GM12873 (cell line): ENCODE results near the gene CCDC88A.

Source experiments
- TF ChIP-seq, protein P1 (sequence below): IDR thresholded peaks from 2 replicates; pipeline ENCODE4 v1.5.1; 2012; ENCODE audit warnings: low read depth, mild to moderate bottlenecking, moderate library complexity, low read length, control low read depth; ENCODE audit not compliant: insufficient read depth; ENCODE audit errors: missing control alignments

Gene CCDC88A

DNA sequence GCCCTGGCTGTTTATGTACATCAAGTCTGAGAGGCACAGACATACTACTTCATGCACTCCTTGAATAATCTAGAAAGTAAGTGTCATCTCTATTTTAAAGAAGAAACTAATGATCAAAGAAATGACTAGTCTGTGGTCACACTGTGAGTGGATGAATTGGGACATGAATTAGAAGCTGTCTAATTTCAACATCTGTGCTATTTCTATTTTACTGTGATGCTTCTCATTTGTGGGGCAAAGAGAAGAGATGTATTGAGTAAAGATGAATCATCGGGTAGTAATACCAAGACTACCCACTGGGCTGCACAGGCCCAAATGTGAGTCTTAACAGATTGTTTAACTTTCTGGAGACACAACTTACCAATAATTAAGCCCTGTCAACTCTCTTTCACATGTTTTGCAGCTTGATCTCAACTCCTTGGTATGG, 108.2 kb downstream of the CCDC88A start:
- TF ChIP-seq, protein P1, sequence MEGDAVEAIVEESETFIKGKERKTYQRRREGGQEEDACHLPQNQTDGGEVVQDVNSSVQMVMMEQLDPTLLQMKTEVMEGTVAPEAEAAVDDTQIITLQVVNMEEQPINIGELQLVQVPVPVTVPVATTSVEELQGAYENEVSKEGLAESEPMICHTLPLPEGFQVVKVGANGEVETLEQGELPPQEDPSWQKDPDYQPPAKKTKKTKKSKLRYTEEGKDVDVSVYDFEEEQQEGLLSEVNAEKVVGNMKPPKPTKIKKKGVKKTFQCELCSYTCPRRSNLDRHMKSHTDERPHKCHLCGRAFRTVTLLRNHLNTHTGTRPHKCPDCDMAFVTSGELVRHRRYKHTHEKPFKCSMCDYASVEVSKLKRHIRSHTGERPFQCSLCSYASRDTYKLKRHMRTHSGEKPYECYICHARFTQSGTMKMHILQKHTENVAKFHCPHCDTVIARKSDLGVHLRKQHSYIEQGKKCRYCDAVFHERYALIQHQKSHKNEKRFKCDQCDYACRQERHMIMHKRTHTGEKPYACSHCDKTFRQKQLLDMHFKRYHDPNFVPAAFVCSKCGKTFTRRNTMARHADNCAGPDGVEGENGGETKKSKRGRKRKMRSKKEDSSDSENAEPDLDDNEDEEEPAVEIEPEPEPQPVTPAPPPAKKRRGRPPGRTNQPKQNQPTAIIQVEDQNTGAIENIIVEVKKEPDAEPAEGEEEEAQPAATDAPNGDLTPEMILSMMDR = peak; percentile 57

DNA sequence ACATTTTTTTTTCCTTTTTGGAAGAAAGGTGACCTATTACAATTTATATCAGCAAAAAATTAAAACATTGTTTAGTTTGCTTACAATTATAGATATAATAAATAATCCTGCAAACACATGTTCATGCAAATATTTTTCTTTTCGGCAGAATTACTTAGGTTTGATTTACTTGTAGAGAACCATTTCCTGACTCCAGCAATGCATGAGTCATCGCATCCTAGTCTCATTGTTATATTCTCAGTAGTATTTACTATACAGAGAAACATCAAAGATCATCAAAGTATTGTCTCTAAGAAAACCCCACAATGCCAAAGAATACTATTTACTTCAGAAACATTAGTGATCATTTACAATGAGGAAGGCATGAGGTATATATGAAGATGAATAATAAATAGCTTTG, 110.2 kb downstream of the CCDC88A start:
- TF ChIP-seq, protein P1 = no peak

DNA sequence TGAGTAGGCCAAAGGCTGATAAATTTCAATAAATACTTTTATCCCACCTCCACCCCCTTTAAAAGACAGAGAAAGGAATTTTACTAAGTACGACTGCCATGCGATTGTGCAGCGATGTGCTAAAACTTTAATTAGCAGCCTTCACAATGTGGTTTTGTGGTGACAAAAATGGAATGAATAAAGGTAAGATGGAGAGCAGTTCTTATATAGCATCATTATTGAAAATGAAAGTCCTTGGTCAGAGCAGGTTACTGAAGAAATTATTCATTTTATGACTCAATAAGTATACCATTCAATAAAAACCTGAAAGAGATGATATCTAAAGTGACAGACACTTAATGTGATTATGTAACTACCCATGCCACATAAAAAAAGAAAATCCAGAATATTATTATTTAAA, 117.4 kb downstream of the CCDC88A start:
- TF ChIP-seq, protein P1 = no peak

DNA sequence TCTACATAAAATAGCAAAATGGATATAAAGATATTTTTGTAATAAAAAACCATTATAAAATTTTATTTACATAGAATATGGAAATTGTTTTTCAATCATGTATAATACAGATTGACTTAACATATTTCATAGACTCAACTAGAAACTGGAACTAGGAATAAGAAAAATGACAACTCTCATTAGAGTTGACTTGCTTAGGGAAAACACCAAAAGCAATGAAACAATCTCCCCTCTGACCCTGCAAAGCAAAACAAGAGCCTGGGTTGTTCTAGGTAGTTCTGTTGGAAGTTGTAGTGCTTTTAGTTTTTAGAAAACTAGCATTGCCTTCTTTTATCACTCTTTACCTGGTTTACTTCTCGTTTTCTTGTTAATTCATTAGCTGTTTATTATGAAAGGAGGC, 118.4 kb downstream of the CCDC88A start:
- TF ChIP-seq, protein P1 = no peak

DNA sequence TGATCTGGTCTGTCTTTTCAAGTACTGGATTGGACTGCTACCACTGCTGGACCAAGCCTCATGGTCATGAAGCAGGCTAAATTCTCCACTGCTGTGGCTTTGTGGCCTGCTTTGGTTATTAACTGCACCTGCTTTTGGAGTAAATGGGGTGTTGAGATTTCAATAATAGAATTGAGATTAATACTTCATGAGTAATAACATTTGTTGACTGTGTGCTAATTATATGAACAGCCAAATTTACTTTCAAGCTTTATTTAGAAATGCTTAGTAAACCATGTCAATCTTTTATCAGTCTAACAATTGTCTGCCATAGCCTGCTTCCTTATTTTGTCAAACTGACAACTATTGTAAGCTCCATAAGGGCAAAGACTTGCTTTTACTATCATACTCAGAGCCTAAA, 123.3 kb downstream of the CCDC88A start:
- TF ChIP-seq, protein P1 = no peak

DNA sequence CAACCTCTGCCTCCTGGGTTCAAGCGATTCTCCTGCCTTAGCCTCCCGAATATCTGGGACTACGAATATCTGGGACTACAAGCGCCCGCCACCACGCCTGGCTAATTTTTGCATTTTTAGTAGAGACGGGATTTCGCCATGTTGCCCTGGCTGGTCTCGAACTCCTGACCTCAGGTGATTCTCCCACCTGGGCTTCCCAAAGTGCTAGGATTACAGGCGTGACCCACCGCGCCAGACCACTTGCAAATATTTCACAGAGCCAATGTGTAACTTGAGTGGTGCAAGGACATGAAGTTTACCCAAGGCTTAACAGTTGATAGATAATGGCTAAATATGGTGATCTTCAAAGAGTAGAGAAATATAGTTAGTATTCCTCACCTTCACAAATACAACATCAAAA, 136.6 kb downstream of the CCDC88A start:
- TF ChIP-seq, protein P1 = no peak

DNA sequence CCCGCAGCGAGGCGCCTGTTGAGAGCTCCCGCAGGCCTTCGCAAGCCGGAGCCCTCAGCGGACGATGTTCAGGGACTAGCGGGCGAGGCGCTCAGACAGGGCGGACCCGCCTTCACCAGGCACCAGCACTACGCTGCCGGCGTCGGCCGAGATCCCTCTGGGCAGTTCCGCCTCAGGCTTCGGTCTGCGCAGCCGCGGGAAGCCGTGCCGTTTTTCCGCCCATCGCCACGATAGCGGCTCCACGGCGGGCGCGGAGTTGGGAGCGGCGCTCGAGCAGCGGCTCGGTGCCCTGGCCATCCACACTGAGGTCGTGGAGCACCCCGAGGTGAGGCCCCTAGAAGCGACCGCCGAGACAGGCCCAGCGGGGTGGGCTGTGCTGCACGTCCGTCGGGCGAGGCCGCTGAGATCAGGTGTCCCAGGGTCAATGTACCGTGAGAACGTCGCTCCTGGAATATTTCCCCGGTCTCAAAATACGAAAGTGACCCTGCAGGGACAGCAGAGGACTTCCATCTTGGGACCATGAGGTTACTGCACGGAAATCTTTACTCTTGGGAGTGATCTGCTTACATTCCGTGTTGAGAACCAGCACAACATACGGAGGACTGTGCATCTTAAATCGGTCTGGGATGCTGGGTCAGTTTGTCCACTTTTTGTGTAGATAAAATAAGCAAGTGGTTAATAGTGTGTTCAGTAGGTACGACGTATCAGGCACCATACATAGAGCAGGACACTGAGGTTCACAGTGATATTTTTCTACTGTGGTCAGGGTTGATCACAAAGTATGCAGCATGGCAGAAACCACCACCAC, 137.3 kb downstream of the CCDC88A start:
- TF ChIP-seq, protein P1 = no peak

DNA sequence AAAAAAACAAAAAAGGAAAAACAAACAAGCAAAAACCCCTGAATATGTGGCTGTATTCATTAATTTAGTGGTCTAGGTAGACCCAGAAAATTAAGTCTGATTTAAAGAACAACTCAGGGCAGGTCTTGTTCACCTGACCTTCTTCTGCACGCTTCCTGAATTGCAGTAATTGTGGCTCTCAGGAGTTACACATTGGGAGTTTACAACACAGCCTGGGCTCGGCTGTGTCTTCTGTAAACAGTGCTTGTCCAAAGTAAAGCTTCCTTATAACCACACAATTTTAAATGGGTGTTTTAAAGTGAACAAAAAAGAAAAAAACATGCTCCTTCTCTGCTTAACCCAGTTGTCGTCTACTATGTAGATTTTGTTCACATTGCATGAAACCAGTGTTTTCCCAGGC, 142.3 kb downstream of the CCDC88A start:
- TF ChIP-seq, protein P1 = no peak
